Common myeloid progenitor, CD34-positive (primary cell): ENCODE data around the gene HIPK1.
A peak's percentile ranks its signal among the peaks of the same experiment; 100 is the strongest.

Experiments
- CTCF ChIA-PET: fragments of 350-600 bp; sonication (Branson Sonifier 250); formaldehyde crosslinking; loops from one replicate; lab custom pipeline; 2021; ENCODE audit warnings: antibody characterized with exemption; lab: Charles Lee
- POLR2A ChIA-PET: fragments of 350-600 bp; sonication (Branson Sonifier 250); formaldehyde crosslinking; loops from one replicate; lab custom pipeline; 2021; ENCODE audit warnings: antibody characterized with exemption; lab: Charles Lee
- DNase-seq, 3 donors: peaks; one replicate each; pipeline versions ENCODE4 v3.0.0 to v3.0.0-alpha.2; 2013
- H3K27ac ChIP-seq, 2 experiments: 1 replicate in 1 of 2; 2 replicates in 1 of 2; pipeline ENCODE4 v1.7.0; 2013; ENCODE audit warnings: inconsistent platforms in 2 of 2, low read length in 2 of 2, mild to moderate bottlenecking in 2 of 2, low read depth in 1 of 2, moderate library complexity in 1 of 2; ENCODE audit not compliant: severe bottlenecking in 2 of 2, insufficient read depth in 1 of 2, poor library complexity in 1 of 2
- H3K27me3 ChIP-seq, 5 experiments: replicated peaks in 2 of 5; 1 replicate in 3 of 5; 2 replicates in 2 of 5; pipeline versions ENCODE4 v1.6.1 to v1.7.0; 2013; ENCODE audit warnings: low read length in 4 of 5, mild to moderate bottlenecking in 2 of 5, moderate library complexity in 2 of 5, inconsistent platforms in 1 of 5; ENCODE audit not compliant: insufficient read depth in 5 of 5, control insufficient read depth in 4 of 5
- H3K36me3 ChIP-seq, 4 experiments: 1 replicate in 2 of 4; 2 replicates in 2 of 4; pipeline versions ENCODE4 v1.6.1 to v1.7.0; 2013; ENCODE audit warnings: low read length in 3 of 4, control low read depth in 1 of 4, mild to moderate bottlenecking in 1 of 4; ENCODE audit not compliant: control insufficient read depth in 4 of 4, insufficient read depth in 4 of 4
- H3K4me1 ChIP-seq, 4 experiments: 1 replicate in 3 of 4; 2 replicates in 1 of 4; pipeline versions ENCODE4 v1.6.1 to v1.7.1; 2013; ENCODE audit warnings: low read length in 3 of 4, mild to moderate bottlenecking in 3 of 4, control low read depth in 1 of 4, inconsistent platforms in 1 of 4, moderate library complexity in 1 of 4; ENCODE audit not compliant: control insufficient read depth in 4 of 4, insufficient read depth in 4 of 4; ENCODE audit errors: control extremely low read depth in 1 of 4
- H3K4me3 ChIP-seq, 7 experiments: 1 replicate in 4 of 7; 2 replicates in 3 of 7; pipeline versions ENCODE4 v1.5.1 to v1.7.0; 2013; ENCODE audit warnings: mild to moderate bottlenecking in 7 of 7, low read length in 6 of 7, moderate library complexity in 6 of 7, inconsistent platforms in 2 of 7, low read depth in 2 of 7, control low read depth in 1 of 7; ENCODE audit not compliant: insufficient read depth in 4 of 7, control insufficient read depth in 1 of 7; ENCODE audit errors: extremely low read depth in 1 of 7
- H3K9me3 ChIP-seq, 5 experiments: 1 replicate in 4 of 5; 2 replicates in 1 of 5; pipeline versions ENCODE4 v1.6.1 to v1.7.1; 2013; ENCODE audit warnings: low read length in 4 of 5, mild to moderate bottlenecking in 2 of 5, inconsistent platforms in 1 of 5, low read depth in 1 of 5, moderate library complexity in 1 of 5; ENCODE audit not compliant: control insufficient read depth in 4 of 5, insufficient read depth in 2 of 5; ENCODE audit errors: control extremely low read depth in 1 of 5
- WGBS: methylation state at CpG from one replicate; pipeline ENCODE4 v1.1.5; 2013; ENCODE audit not compliant: insufficient coverage; 5-methylcytosine and 5-hydroxymethylcytosine counted together

The HIPK1 gene

DNA sequence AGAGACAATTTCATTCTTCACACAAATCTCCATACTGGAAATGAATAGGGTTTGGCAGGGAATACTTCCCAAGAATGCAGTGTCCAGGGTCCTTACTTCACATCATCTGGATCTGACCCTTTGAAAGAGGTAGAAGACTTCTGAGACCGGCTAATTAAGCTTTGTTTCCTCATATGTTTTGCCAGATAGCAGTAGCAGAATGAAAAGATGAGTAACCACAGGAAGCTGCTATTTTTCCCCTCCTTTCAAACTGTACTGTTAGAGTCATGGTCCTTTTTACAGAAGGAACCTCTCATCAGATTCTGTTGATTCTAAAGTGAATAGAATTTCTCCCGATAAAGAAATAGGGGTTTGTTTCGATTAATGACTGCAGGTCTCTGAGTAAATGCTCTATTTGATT lies 48.8 kb downstream of the HIPK1 start:
- Histone ChIP-seq H3K27ac (no peak overlapping the region), H3K9me3 (no peaks in the 10 kb centered on the region), H3K4me1 (peaks cover 19 to 64% (median 49%) of the 10 kb centered on the region in 4 experiments), H3K4me3 (no peak overlapping the region), H3K36me3 (peaks cover 3 to 18% (median 13%) of the 10 kb centered on the region in 4 experiments), H3K27me3 (peaks cover 0 to 10% (median 0%) of the 10 kb centered on the region in 5 experiments)
- peak in 1 of 3 donors; percentile 31 for DNase-seq
- WGBS, result 65% methylated on average over 3 of the region's 3 CpGs
- CTCF ChIA-PET, result interaction anchor here (0.6 to 3.9 kb wide), 10 partner anchors 13 to 305 kb away, joined by 3 to 44 read pairs (median 4); partner anchors contain the start of gene HIPK1
- POLR2A ChIA-PET, result interaction anchor here (1.2 to 1.4 kb wide), 2 partner anchors 48 to 300 kb away, joined by 3 to 6 read pairs; no protein-coding TSS in a partner anchor

DNA sequence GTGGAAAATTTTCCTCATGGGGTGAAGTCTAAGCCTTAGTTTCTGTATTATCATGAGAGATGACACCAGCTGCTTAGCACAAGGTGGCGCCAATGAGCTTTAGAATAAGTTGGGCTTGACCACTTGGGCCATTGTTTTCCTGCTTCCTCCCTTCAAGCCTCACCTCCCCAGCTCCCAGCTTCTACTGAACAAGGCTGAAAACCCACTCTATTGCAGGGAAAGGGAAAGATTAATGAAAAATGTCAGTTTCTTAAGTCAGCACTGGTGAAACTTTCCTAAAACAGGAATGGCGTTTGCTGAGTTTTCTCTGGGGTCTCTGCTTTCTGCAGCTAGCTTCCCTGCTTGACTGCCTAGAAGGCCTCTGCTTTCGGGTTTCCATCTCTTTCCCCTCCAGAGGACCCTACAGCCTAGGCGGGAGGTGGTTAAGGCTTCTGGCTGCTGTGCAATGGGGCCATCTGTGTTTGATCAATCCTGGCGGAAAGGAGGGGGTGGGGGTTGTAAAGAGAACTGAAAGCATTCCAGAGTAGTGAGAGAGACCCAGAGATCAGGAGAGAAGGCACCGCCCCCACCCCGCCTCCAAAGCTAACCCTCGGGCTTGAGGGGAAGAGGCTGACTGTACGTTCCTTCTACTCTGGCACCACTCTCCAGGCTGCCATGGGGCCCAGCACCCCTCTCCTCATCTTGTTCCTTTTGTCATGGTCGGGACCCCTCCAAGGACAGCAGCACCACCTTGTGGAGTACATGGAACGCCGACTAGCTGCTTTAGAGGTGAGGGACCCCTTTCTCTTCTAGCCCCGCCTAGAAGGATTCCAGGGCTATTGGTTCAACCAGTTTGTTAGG lies 50.0 kb downstream of the HIPK1 start, which contains the start of gene OLFML3:
Gene OLFML3, plus strand, starts transcription at position 612 of the 840 bp plus-strand sequence. Its CDS starts 43 bp downstream, at position 655.
- ChIA-PET CTCF (interaction anchor here (0.6 to 3.9 kb wide), 20 partner anchors 9 to 738 kb away, joined by 3 to 44 read pairs (median 3); no protein-coding TSS in a partner anchor), POLR2A (interaction anchor here (1.2 kb wide), 1 partner anchor 304 kb away, joined by 7 read pairs; no protein-coding TSS in a partner anchor)
- Histone ChIP-seq H3K4me3 (peak within 1 kb of the TSS in 1 of 7 experiments; percentile 11), H3K36me3 (peaks cover 0 to 8% (median 3%) of the 10 kb centered on the region in 4 experiments), H3K4me1 (peaks cover 19 to 74% (median 53%) of the 10 kb centered on the region in 4 experiments), H3K9me3 (no peaks in the 10 kb centered on the region), H3K27me3 (peaks cover 0 to 13% (median 0%) of the 10 kb centered on the region in 5 experiments), H3K27ac (no peak within 1 kb of the TSS)
- peak; percentile 54 to 75 (median 74) for DNase-seq
- WGBS, result 87% methylated on average over 3 of the region's 13 CpGs

DNA sequence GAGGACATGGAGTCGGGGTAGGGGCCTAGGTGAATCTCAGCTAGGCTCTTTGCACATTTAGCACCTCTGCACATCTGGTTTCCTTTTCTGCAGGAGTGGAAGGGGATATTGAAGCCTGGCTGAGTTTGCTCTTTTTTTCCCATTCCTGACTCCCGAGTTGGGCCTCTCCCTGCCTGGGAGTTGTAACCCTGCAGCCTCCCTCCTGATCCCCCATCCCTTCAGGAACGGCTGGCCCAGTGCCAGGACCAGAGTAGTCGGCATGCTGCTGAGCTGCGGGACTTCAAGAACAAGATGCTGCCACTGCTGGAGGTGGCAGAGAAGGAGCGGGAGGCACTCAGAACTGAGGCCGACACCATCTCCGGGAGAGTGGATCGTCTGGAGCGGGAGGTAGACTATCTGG lies 51.0 kb downstream of the HIPK1 start:
- Histone ChIP-seq H3K36me3 (peaks cover 0 to 3% (median under 1%) of the 10 kb centered on the region in 4 experiments), H3K27ac (no peak overlapping the region), H3K4me3 (no peak overlapping the region), H3K27me3 (peaks cover 0 to 13% (median 0%) of the 10 kb centered on the region in 5 experiments), H3K9me3 (no peaks in the 10 kb centered on the region), H3K4me1 (peaks cover 15 to 70% (median 55%) of the 10 kb centered on the region in 4 experiments)
- no peak for DNase-seq
- 94% methylated on average over 8 of the region's 10 CpGs for WGBS
- ChIA-PET POLR2A (no interaction called here), CTCF (interaction anchor here (0.7 to 3.9 kb wide), 9 partner anchors 33 to 417 kb away, joined by 3 to 44 read pairs (median 4); no protein-coding TSS in a partner anchor)

DNA sequence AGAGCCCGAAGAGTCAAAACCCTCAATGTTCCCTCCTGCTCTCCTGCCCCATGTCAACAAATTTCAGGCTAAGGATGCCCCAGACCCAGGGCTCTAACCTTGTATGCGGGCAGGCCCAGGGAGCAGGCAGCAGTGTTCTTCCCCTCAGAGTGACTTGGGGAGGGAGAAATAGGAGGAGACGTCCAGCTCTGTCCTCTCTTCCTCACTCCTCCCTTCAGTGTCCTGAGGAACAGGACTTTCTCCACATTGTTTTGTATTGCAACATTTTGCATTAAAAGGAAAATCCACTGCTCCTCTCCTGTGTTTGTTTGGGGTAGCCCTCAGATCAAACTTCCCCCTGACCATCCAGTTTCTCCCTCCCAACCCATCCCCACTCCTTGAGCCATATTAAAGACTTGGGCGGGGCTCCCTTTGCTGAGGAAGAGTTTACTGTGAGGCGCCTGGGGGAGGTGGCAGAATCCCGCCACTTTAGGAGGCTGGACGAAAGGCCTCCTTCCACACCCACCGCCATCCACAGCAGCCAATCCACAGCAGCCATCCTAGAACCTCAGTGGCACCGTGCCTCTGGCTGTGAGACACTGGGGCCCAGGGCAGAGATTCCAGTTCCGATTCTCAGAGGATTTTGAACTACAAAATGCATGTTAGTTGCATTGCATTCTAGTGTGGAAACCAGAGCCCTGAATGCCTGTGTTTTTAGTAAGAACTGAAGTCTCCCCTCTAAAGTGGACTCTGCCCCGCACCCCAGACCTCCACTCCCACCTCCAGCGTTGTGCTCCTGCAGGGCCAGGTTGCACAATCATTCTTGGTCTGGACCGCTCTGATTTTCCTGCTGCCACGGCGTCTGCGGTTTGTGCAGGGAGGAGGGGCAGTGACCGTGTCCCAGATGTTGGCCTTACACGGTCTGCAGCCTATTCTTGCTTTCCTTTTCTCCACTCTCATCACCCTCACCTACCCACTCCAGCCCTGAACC lies 53.1 kb downstream of the HIPK1 start:
- CTCF ChIA-PET, result interaction anchor here (0.5 to 1.7 kb wide), 4 partner anchors 16 to 446 kb away, joined by 3 to 9 read pairs (median 6); no protein-coding TSS in a partner anchor
- no peaks in the 10 kb centered on the region for H3K9me3 ChIP-seq
- POLR2A ChIA-PET, result no interaction called here
- H3K27me3 ChIP-seq, result peaks cover 0 to 13% (median 0%) of the 10 kb centered on the region in 5 experiments
- H3K4me1 ChIP-seq, result peaks cover 0 to 49% (median 34%) of the 10 kb centered on the region in 4 experiments
- WGBS, result 21% methylated on average over 13 of the region's 18 CpGs
- H3K4me3 ChIP-seq, result peak overlapping the region in 2 of 7 experiments; percentile 1 to 29
- peak; percentile 31 to 81 (median 76) for DNase-seq
- H3K36me3 ChIP-seq, result peaks cover 0 to 3% (median 0%) of the 10 kb centered on the region in 4 experiments
- no peak overlapping the region for H3K27ac ChIP-seq

DNA sequence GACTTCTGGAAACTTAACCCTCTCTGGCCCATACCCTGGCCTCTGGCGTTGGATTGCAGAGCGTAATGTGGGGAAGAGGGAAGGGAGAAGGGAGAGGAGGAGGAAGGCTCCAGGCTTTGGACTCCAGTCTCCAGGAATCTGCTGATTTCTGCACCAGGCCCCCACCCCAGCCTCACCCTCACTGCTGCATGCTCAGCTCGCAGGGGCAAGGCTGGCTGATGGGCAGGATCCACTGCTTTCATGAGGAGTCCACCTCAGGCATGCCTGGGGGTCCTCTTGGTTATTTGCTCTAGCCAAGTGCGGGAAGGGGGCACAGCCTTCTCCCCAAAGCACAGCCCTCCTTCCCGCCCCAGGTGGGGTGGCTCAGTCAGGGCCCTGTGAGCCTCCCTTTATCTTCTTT lies 53.8 kb downstream of the HIPK1 start:
- H3K9me3 ChIP-seq, result no peaks in the 10 kb centered on the region
- H3K27ac ChIP-seq, result no peak overlapping the region
- peaks cover 0 to under 1% (median 0%) of the 10 kb centered on the region in 4 experiments for H3K36me3 ChIP-seq
- peaks cover 0 to 13% (median 0%) of the 10 kb centered on the region in 5 experiments for H3K27me3 ChIP-seq
- ChIA-PET POLR2A (no interaction called here), CTCF (interaction anchor here (1.7 kb wide), 1 partner anchor 11 kb away, joined by 5 read pairs; no protein-coding TSS in a partner anchor)
- DNase-seq, result no peak
- WGBS, result 83% methylated on average over 2 of the region's 5 CpGs
- H3K4me3 ChIP-seq, result peak overlapping the region in 2 of 7 experiments; percentile 1 to 29
- H3K4me1 ChIP-seq, result peaks cover 0 to 42% (median 31%) of the 10 kb centered on the region in 4 experiments

DNA sequence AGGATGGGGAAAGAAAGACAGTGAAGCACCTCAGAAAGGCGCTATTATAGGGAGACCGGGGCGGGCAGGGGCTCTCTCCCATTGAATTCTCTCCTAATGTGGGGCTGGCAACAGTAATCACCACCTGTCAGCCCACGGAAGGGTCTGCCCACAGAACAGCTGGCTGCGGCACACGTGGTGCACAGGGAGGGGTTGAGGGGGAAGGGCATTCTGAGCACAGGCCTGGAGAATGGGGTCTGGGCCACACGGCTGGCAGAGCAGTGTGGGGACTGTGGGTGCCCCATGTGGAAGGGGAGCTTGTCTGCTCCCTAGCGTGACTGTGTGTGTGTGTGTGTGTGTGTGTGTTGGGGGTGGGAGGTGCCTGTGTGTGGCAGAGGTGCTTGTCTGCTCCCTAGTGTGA lies 54.3 kb downstream of the HIPK1 start:
- no peaks in the 10 kb centered on the region for H3K9me3 ChIP-seq
- peak in 1 of 3 donors; percentile 44 for DNase-seq
- peaks cover 0 to 38% (median 29%) of the 10 kb centered on the region in 4 experiments for H3K4me1 ChIP-seq
- H3K4me3 ChIP-seq, result no peak overlapping the region
- peaks cover 0 to 13% (median 0%) of the 10 kb centered on the region in 5 experiments for H3K27me3 ChIP-seq
- H3K36me3 ChIP-seq, result no peaks in the 10 kb centered on the region
- POLR2A ChIA-PET, result no interaction called here
- no peak overlapping the region for H3K27ac ChIP-seq
- 67% methylated on average over 8 of the region's 8 CpGs for WGBS
- CTCF ChIA-PET, result interaction anchor here (1.7 kb wide), 2 partner anchors 10 to 297 kb away, joined by 4 to 5 read pairs; no protein-coding TSS in a partner anchor
